Upper lobe of left lung (tissue), 6 donors: ENCODE results near the gene FBP2. TPM values are rescaled to one million over a fixed set of nuclear protein-coding genes. Genes with fewer than 3 reads are reported as not detected.
"Not testable (repeated sequence)": the region's sequence is repeated elsewhere in the genome, so short reads cannot be mapped to it uniquely, and the experiment has no call there.

ENCODE experiments used
- ATAC-seq, 2 donors: fragments of 200-7000 bp; cut with Tn5 transposase; one replicate each; pipeline ENCODE4 v1.9.1; 2022; ENCODE audit warnings: mild to moderate bottlenecking in 2 of 2, moderate library complexity in 2 of 2; ENCODE audit not compliant: low FRiP score in 2 of 2
- DNase-seq, 2 donors: peaks; one replicate each; pipeline ENCODE4 v3.0.0-alpha.2; 2019 to 2020
- H3K27ac ChIP-seq, 4 donors: fragments of 200-600 bp; sonication (generic); one replicate each; pipeline ENCODE4 v1.5.1; 2016 to 2019
- H3K27me3 ChIP-seq, 4 donors: fragments of 200-600 bp; sonication (generic); one replicate each; pipeline ENCODE4 v1.5.1; 2017 to 2019
- H3K36me3 ChIP-seq, 4 donors: fragments of 200-600 bp; sonication (generic); one replicate each; pipeline ENCODE4 v1.5.1; 2016 to 2019
- H3K4me1 ChIP-seq, 4 donors: fragments of 200-600 bp; sonication (generic); one replicate each; pipeline ENCODE4 v1.5.1; 2018 to 2019
- H3K4me3 ChIP-seq, 4 donors: fragments of 200-600 bp; sonication (generic); one replicate each; pipeline ENCODE4 v1.5.1; 2017 to 2019; ENCODE audit warnings: mild to moderate bottlenecking in 2 of 4, moderate library complexity in 1 of 4
- H3K9me3 ChIP-seq, 4 donors: fragments of 200-600 bp; sonication (generic); one replicate each; pipeline ENCODE4 v1.5.1; 2018 to 2019
- EP300 ChIP-seq, 4 donors: sonication (generic); formaldehyde crosslinking; IDR thresholded peaks; one replicate each; pipeline ENCODE4 v1.5.1; 2017; ENCODE audit warnings: antibody characterized with exemption in 4 of 4, control low read depth in 2 of 4
- POLR2A ChIP-seq, 4 donors: fragments of 450-650 bp; IDR thresholded peaks; one replicate each; pipeline ENCODE4 v1.5.1; 2016 to 2017; ENCODE audit warnings: antibody characterized with exemption in 4 of 4, mild to moderate bottlenecking in 2 of 4
- POLR2AphosphoS5 ChIP-seq, 2 donors: sonication (generic); formaldehyde crosslinking; IDR thresholded peaks; one replicate each; pipeline ENCODE4 v1.5.1; 2017; ENCODE audit warnings: antibody characterized with exemption in 2 of 2
- WGBS, 2 donors: methylation state at CpG; one replicate each; pipeline ENCODE4 v1.1.5; 2017 to 2018; 5-methylcytosine and 5-hydroxymethylcytosine counted together
- total RNA-seq, 6 donors: library from RNA; depleted of rRNA in 4 of 6; stranded (reverse); fragments of >200 nt in 4 of 6; gene quantifications; one replicate each; pipeline versions ENCODE4 v1.1.0 to v1.2.1, GENCODE V29; 2016 to 2021
- TF ChIP-seq, protein P1 (sequence below), 6 experiments: fragments of 450-650 bp in 4 of 6; fragments of 200-600 bp in 2 of 6; sonication (generic) in 2 of 6; IDR thresholded peaks; one replicate each; pipeline ENCODE4 v1.5.1; 2016 to 2019; ENCODE audit warnings: antibody characterized with exemption in 6 of 6
- donor health status: DM: no; HTN: no; CAD: no; lungs with moderate emphysema.
- donor health status: DM: no; HTN: yes; CAD: no; lungs with severe emphysema.

The FBP2 gene
- total RNA-seq, 6 donors from 2014 or later = 0.49 TPM; not detected in 5

- Histone ChIP-seq H3K27ac (no peak overlapping the region), H3K4me1 (no peaks in the 10 kb centered on the region), H3K27me3 (no peaks in the 10 kb centered on the region), H3K9me3 (no peaks in the 10 kb centered on the region), H3K36me3 (no peaks in the 10 kb centered on the region), H3K4me3 (no peak overlapping the region)
- TF ChIP-seq EP300 (IDR thresholded peaks at IDR 0.05) = no peak
- WGBS, 2 donors = 71% methylated on average over 3 of the region's 3 CpGs
- DNase-seq (no peak), ATAC-seq (no peak)
These were observed 25.3 kb downstream of the FBP2 start for GRCh38 chr9:94568250-94568889.

- WGBS, 2 donors = 73 to 82% methylated on average over 2 of the region's 2 CpGs
- ATAC-seq = no peak
These were observed 26.4 kb downstream of the FBP2 start for GRCh38 chr9:94567271-94567670.

DNA sequence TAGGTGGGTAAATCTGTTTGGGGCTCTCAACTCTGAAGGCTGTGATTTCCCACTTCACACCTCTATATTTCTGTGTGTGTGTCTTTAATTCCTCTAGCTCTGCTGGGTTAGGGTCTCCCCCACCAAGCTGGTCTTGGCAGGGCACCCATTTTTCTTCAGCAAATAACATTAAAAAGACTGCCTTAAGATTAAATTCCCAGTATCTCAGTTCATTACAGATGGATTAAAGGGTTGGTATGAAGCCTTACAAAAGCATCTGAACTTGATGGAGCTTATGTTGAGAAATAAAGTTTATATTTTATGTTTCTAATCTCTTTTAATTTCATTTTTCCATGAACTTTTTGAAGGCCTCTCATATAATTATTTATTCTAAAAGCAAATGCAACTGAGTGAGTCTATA lies 27.1 kb downstream of the FBP2 start:
- Histone ChIP-seq H3K4me3 (no peak overlapping the region), H3K4me1 (no peaks in the 10 kb centered on the region), H3K27ac (no peak overlapping the region), H3K9me3 (no peaks in the 10 kb centered on the region), H3K27me3 (no peaks in the 10 kb centered on the region), H3K36me3 (no peaks in the 10 kb centered on the region)
- TF ChIP-seq POLR2A (IDR thresholded peaks at IDR 0.05) (no peak), POLR2AphosphoS5 (IDR thresholded peaks at IDR 0.05) (no peak), EP300 (IDR thresholded peaks at IDR 0.05) (no peak)
- TF ChIP-seq, protein P1, sequence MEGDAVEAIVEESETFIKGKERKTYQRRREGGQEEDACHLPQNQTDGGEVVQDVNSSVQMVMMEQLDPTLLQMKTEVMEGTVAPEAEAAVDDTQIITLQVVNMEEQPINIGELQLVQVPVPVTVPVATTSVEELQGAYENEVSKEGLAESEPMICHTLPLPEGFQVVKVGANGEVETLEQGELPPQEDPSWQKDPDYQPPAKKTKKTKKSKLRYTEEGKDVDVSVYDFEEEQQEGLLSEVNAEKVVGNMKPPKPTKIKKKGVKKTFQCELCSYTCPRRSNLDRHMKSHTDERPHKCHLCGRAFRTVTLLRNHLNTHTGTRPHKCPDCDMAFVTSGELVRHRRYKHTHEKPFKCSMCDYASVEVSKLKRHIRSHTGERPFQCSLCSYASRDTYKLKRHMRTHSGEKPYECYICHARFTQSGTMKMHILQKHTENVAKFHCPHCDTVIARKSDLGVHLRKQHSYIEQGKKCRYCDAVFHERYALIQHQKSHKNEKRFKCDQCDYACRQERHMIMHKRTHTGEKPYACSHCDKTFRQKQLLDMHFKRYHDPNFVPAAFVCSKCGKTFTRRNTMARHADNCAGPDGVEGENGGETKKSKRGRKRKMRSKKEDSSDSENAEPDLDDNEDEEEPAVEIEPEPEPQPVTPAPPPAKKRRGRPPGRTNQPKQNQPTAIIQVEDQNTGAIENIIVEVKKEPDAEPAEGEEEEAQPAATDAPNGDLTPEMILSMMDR (IDR thresholded peaks at IDR 0.05) = no peak
- no peak for DNase-seq
- ATAC-seq = no peak

More at GRCh38 chr9:94567271-94567670, 26.4 kb downstream of the FBP2 start:
- H3K4me1 ChIP-seq = no peaks in the 10 kb centered on the region
- H3K36me3 ChIP-seq = no peaks in the 10 kb centered on the region
- H3K4me3 ChIP-seq = no peak overlapping the region
- H3K27me3 ChIP-seq = no peaks in the 10 kb centered on the region
- DNase-seq = no peak
- H3K27ac ChIP-seq = no peak overlapping the region
- TF ChIP-seq, protein P1 (IDR thresholded peaks at IDR 0.05) = no peak
- TF ChIP-seq POLR2A (IDR thresholded peaks at IDR 0.05) (no peak), EP300 (IDR thresholded peaks at IDR 0.05) (no peak), POLR2AphosphoS5 (IDR thresholded peaks at IDR 0.05) (no peak)
- H3K9me3 ChIP-seq = no peaks in the 10 kb centered on the region

DNA sequence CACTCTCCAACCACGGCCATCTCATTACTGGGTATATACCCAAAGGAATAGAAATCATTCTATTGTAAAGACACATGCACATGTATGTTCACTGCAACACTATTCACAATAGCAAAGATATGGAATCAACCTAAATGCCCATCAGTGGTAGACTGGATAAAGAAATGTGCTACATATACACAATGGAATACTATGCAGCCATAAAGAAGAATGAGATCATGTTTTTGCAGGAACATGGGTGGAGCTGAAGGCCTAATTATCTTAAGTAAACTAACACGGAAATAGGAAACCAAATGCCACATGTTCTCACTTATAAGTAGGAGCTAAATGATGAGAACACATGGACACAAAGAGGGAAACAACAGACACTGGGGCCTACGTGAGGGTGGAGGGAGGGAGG lies 29.3 kb downstream of the FBP2 start:
- H3K27me3 ChIP-seq, H3K4me1 ChIP-seq, DNase-seq, H3K9me3 ChIP-seq, ATAC-seq, H3K4me3 ChIP-seq, H3K27ac ChIP-seq, H3K36me3 ChIP-seq: not testable (repeated sequence)
- 58 to 70% methylated on average over 3 of the region's 3 CpGs for WGBS, 2 donors

GRCh38 chr9:94563548-94563947 lies 30.1 kb downstream of the FBP2 start:
- no peaks in the 10 kb centered on the region for H3K27me3 ChIP-seq
- WGBS, 2 donors = 51 to 83% methylated on average over 2 of the region's 2 CpGs

GRCh38 chr9:94560237-94560636 lies 33.4 kb downstream of the FBP2 start:
- Histone ChIP-seq H3K27me3 (no peaks in the 10 kb centered on the region), H3K4me3 (no peak overlapping the region), H3K36me3 (no peaks in the 10 kb centered on the region), H3K9me3 (no peaks in the 10 kb centered on the region), H3K4me1 (no peaks in the 10 kb centered on the region), H3K27ac (no peak overlapping the region)
- TF ChIP-seq, protein P1 (IDR thresholded peaks at IDR 0.05) = no peak
- no peak for TF ChIP-seq EP300 (IDR thresholded peaks at IDR 0.05)
- TF ChIP-seq POLR2A (IDR thresholded peaks at IDR 0.05) = no peak
- no peak for TF ChIP-seq POLR2AphosphoS5 (IDR thresholded peaks at IDR 0.05)
- 90 to 93% methylated on average over 6 of the region's 6 CpGs for WGBS, 2 donors
- DNase-seq = no peak
- ATAC-seq = no peak

More at GRCh38 chr9:94563548-94563947, 30.1 kb downstream of the FBP2 start:
- no peak overlapping the region for H3K4me3 ChIP-seq
- no peaks in the 10 kb centered on the region for H3K36me3 ChIP-seq
- no peaks in the 10 kb centered on the region for H3K9me3 ChIP-seq
- H3K4me1 ChIP-seq = no peaks in the 10 kb centered on the region
- ATAC-seq (no peak), DNase-seq (no peak)
- no peak overlapping the region for H3K27ac ChIP-seq
- TF ChIP-seq, protein P1 (IDR thresholded peaks at IDR 0.05) = no peak
- TF ChIP-seq POLR2AphosphoS5 (IDR thresholded peaks at IDR 0.05) (no peak), EP300 (IDR thresholded peaks at IDR 0.05) (no peak), POLR2A (IDR thresholded peaks at IDR 0.05) (no peak)
